HUES64 (cell line): ENCODE data around the gene WASL.
"Not testable (repeated sequence)": the region's sequence is repeated elsewhere in the genome, so short reads cannot be mapped to it uniquely, and the experiment has no call there.

Source experiments
- H3K27ac ChIP-seq: 2 replicates; pipeline ENCODE4 v1.7.0; 2013; ENCODE audit warnings: low read depth, low read length, inconsistent platforms
- H3K27me3 ChIP-seq: 2 replicates; pipeline ENCODE4 v1.6.1; 2013; ENCODE audit warnings: mild to moderate bottlenecking, low read length; ENCODE audit not compliant: insufficient read depth
- H3K36me3 ChIP-seq: 2 replicates; pipeline ENCODE4 v1.6.1; 2013; ENCODE audit warnings: mild to moderate bottlenecking, low read length; ENCODE audit not compliant: insufficient read depth
- H3K4me1 ChIP-seq: 2 replicates; pipeline ENCODE4 v1.6.1; 2013; ENCODE audit warnings: mild to moderate bottlenecking, low read length, moderate library complexity; ENCODE audit not compliant: insufficient read depth
- H3K4me3 ChIP-seq: 2 replicates; pipeline ENCODE4 v1.5.1; 2013; ENCODE audit warnings: mild to moderate bottlenecking, low read length, moderate library complexity
- H3K9ac ChIP-seq: 2 replicates; pipeline ENCODE4 v1.6.1; 2013; ENCODE audit warnings: mild to moderate bottlenecking, low read depth, low read length
- H3K9me3 ChIP-seq: 2 replicates; pipeline ENCODE4 v1.6.1; 2013; ENCODE audit warnings: low read depth, low read length; ENCODE audit not compliant: insufficient read depth
- WGBS: fragments of 150-250, 120-280 bp; methylation state at CpG from one replicate; pipeline ENCODE4 v1.1.7; 2013; ENCODE audit warnings: missing lambda C conversion rate; 5-methylcytosine and 5-hydroxymethylcytosine counted together

Gene WASL

DNA sequence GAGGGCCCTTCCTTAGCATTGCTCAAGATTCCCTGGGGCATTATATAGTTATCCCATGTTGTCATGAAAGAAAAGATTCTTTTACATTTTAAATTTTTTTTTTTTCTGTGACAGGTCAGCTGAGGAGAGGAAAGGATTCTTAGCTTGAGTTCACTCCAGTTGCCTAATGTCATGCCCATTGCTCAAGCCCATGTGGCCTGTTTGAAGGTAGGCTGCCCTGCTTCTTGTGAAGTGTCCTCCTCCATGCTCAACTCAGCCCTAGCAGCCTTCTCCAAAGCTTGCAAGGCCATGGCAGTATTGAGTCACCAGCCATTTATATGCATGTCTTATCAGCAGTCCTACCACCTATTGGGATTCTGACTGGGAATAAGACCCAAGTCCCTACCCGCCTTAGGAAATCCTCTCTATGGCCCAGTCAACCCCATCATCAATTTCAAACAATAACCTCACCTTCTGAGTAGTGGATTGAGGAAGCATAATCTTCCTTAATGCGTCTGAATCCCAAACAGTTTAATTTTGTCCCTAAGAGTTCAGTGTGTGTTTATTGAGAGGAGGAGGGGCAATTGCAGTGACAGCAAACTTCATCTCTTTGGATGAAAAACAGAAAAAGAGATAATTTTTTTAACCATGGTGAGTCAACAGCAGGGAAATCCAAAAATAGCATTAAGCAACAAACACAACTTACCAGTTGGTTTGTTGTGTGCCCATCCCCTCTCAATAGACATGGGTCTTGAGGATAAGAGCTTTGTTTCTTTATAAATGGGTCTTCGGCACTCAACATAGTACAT lies 38.6 kb upstream of the WASL start:
- WGBS, result 94% methylated on average over 3 of the region's 3 CpGs
- Histone ChIP-seq H3K4me1 (peaks cover 7% of the 10 kb centered on the region; the same call in 1 of the 2 replicates), H3K4me3 (no peak overlapping the region), H3K27ac (no peak overlapping the region), H3K9ac (no peak overlapping the region), H3K36me3 (no peaks in the 10 kb centered on the region), H3K9me3 (no peaks in the 10 kb centered on the region), H3K27me3 (no peaks in the 10 kb centered on the region)

DNA sequence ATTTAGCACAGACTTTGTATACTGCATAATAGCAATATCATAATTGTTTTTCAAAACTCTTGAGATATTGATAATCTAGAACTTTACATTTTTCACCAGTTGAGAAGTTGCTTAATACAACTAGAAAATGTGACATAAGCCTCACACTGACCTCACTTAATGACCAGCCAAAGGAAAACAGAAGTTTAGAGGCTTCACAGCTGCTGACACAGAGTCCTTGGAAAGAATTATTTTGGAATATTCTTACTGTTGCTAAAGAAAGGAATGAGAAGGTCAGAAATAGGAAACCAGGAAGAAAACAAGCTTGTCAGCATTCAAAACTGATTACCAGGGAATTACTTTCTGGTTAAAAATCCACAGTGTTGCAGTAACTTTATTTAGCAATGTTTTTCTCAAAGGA lies 35.5 kb upstream of the WASL start:
- H3K9me3 ChIP-seq, result no peaks in the 10 kb centered on the region
- H3K36me3 ChIP-seq, result no peaks in the 10 kb centered on the region
- peaks cover 25% of the 10 kb centered on the region for H3K4me1 ChIP-seq
- H3K27ac ChIP-seq, result peak overlapping the region; percentile 39
- no peaks in the 10 kb centered on the region for H3K27me3 ChIP-seq
- no peak overlapping the region for H3K9ac ChIP-seq
- no peak overlapping the region for H3K4me3 ChIP-seq

DNA sequence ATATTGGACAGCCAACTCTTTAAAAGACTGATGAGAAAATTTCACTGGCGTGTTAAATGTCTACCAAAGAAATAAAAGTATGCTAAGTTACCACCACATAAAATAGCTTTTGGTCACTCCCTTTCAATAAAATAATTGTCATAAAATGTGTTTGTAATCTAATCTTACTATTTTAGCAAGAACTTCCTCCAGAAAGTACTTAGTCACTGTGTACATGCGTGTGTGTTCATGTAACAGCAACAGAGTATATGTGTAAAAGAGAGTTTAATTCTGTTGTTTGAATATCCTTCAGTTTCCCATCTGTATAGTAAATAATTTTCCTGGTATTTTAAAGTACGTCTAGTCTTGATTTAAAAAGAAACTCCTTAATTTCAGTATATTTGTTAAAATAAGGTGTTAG lies 35.0 kb upstream of the WASL start:
- H3K27ac ChIP-seq, result no peak overlapping the region
- H3K27me3 ChIP-seq, result no peaks in the 10 kb centered on the region
- no peaks in the 10 kb centered on the region for H3K9me3 ChIP-seq
- WGBS, result 83% methylated on average over 1 of the region's 3 CpGs
- H3K9ac ChIP-seq, result no peak overlapping the region
- peaks cover 29% of the 10 kb centered on the region for H3K4me1 ChIP-seq
- no peak overlapping the region for H3K4me3 ChIP-seq
- H3K36me3 ChIP-seq, result no peaks in the 10 kb centered on the region

DNA sequence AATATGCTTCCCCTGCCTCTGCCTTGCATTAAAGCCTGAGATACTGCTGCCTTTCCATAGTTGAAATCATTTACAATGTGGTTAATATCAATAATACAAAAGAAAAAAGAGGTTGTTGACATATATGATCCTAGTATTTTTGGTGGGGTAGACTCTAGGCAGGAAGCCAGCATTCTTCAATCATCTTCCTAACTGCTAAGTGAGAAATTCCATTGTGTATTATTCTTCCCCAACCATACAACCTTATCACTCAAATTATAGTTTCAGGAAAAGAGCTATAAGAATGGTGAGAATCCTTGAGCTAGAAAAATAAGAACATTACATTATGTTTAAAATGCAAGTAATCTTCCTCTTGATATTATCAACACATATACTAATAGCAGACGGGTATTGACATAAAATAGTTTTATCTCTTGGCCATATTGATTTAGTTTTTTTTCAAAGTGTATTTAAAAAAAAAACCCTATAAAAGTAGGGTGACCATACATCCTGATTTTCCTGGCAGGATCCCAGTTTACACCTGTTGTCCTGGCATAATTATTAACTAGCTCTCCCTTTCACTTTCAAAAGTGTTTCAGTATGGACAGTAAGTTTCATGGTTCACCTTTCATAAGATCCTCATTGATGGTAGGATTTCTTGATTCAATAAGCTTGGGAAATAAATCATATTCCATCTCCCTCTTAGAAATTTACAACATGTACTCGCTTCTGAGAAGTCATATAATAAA lies 33.4 kb upstream of the WASL start:
- Histone ChIP-seq H3K27ac (peak overlapping the region; percentile 85; the same call in 1 of the 2 replicates), H3K9ac (no peak overlapping the region)
- WGBS, result no CpG with 5 or more reads among the region's 2 CpGs

DNA sequence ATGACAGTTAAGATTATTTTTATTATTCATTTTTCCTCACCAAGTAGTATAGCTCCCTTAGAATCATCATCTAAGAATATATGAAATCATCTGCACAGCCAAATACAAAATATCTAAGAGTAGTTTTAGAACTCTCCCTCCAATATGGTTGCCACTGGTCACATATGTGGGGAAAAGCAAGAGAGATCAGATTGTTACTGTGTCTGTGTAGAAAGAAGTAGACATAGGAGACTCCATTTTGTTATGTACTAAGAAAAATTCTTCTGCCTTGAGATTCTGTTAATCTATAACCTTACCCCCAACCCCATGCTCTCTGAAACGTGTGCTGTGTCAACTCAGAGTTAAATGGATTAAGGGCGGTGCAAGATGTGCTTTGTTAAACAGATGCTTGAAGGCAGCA lies 31.7 kb upstream of the WASL start:
- not testable (repeated sequence) for H3K9me3 ChIP-seq, H3K4me3 ChIP-seq, H3K9ac ChIP-seq, H3K27me3 ChIP-seq, H3K36me3 ChIP-seq
- no CpG with 5 or more reads among the region's 2 CpGs for WGBS
- Histone ChIP-seq H3K4me1 (peaks cover 35% of the 10 kb centered on the region), H3K27ac (peak overlapping the region; percentile 82)

More for the DNA sequence above, 33.4 kb upstream of the WASL start:
- Histone ChIP-seq H3K4me3 (no peak overlapping the region), H3K9me3 (no peaks in the 10 kb centered on the region), H3K27me3 (no peaks in the 10 kb centered on the region), H3K36me3 (no peaks in the 10 kb centered on the region), H3K4me1 (peaks cover 35% of the 10 kb centered on the region)

DNA sequence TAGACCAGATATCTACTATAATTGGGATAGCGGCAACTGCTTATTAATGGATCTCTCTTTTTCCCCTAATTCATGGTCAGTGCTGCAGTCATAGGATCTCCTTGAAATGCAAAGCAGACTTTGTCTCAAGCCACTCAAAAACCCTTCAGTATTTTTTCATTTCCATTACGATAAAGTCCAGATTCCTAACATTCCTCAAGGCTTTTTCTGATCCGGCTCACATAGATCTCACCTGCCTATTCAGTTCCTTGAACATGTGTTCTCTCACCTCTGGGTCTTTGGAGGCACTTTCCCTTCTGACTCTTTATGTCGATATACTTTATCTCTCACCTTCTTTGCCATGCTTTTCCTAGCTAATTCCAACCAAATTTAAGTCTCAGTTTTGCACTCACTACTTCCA lies 25.7 kb upstream of the WASL start:
- no peaks in the 10 kb centered on the region for H3K9me3 ChIP-seq
- 93% methylated on average over 4 of the region's 4 CpGs for WGBS

DNA sequence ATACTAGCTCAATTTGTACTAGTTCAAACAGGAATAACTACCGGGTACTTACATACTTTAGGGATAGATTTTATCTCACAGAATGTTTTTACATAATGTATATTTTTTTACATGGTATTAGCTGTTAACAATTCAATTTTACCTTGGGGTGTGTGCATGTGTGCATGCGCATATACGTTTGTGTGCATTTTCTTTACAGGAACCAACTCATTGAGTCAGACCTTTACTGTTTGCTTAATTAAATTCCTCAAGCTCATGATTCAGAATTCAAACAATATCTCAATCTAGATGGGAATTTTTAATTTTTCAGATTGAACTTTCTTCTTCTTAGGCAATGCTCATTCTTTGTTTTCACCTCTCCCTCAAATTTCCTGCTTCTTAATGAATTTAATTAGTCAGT lies 24.7 kb upstream of the WASL start:
- H3K9me3 ChIP-seq, result no peaks in the 10 kb centered on the region
- H3K4me3 ChIP-seq, result no peak overlapping the region
- H3K36me3 ChIP-seq, result no peaks in the 10 kb centered on the region
- no peaks in the 10 kb centered on the region for H3K27me3 ChIP-seq
- no peak overlapping the region for H3K9ac ChIP-seq
- WGBS, result 89% methylated on average over 2 of the region's 3 CpGs
- H3K27ac ChIP-seq, result no peak overlapping the region
- H3K4me1 ChIP-seq, result 0 out of 2 replicates have a peak, but pooled peaks cover 8% of the 10 kb centered on the region

More for the DNA sequence above, 25.7 kb upstream of the WASL start:
- Histone ChIP-seq H3K9ac (no peak overlapping the region), H3K27me3 (no peaks in the 10 kb centered on the region), H3K4me3 (no peak overlapping the region), H3K4me1 (peaks cover 17% of the 10 kb centered on the region), H3K27ac (no peak overlapping the region), H3K36me3 (no peaks in the 10 kb centered on the region)

DNA sequence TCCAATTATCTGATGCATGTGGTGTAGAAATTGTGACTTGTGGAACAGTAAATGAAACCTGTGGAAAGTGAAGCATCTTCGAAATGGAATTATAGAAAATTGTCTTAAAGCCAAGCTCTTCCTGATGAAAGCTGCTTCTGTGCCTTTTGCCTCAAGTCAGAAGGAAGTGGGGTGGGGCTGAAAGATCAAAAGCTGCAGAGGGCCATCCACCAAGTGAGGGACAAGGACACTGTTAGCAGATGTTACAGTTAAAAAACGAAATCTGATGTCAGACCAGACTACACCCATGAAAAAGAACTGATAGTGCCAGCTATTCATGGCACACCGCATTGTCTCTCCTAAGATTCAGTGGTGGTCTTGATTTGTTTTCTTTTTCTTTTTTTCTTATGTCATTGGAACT lies 23.8 kb upstream of the WASL start:
- H3K36me3 ChIP-seq, result no peaks in the 10 kb centered on the region
- no peak overlapping the region for H3K4me3 ChIP-seq
- no peak overlapping the region for H3K9ac ChIP-seq
- H3K27ac ChIP-seq, result no peak overlapping the region
- no peaks in the 10 kb centered on the region for H3K27me3 ChIP-seq
- H3K9me3 ChIP-seq, result no peaks in the 10 kb centered on the region
- H3K4me1 ChIP-seq, result 0 out of 2 replicates have a peak, but pooled peaks cover 6% of the 10 kb centered on the region
- WGBS, result 85% methylated on average over 3 of the region's 3 CpGs

DNA sequence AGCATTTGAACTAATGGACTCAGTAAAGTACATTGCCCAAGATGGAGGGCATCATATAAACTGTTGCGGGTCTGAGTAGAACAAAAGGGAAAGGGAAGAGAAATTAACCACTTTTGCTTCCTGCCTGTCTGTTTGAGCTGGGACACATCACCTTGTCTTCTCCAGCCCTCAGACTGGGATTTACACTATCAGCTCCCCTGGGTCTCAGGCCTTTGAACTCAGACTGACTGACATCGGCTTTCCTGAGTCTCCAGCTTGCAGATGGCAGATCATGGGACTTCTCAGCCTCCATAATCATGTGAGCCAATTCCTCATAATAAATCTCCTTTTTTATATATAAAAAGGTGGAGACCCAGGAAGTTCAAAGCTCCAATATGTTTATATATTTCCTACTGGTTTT lies 23.0 kb upstream of the WASL start:
- Histone ChIP-seq H3K27me3 (no peaks in the 10 kb centered on the region), H3K9ac (no peak overlapping the region), H3K9me3 (no peaks in the 10 kb centered on the region), H3K27ac (no peak overlapping the region), H3K4me3 (no peak overlapping the region), H3K4me1 (0 out of 2 replicates have a peak, but pooled peaks cover 6% of the 10 kb centered on the region), H3K36me3 (no peaks in the 10 kb centered on the region)
- WGBS, result 81% methylated on average over 2 of the region's 2 CpGs

DNA sequence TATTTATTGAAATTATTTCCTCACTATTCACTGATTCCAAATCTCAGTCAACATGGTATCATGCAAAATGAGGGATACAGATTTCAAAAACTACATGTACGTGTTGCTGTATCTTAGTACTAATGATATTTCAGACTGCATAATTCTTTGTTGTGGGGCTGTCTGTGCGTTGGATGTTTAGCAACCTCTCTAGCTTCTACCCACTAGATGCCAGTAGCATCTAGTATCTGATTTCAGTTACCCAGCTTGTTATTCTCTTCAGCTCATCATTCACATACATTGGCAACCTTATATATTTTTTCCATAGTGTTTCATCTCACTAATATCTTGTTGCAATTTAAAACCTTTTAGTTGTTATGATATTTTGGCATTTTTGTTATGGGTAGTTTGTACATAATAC lies 22.5 kb upstream of the WASL start:
- Histone ChIP-seq H3K4me3 (no peak overlapping the region), H3K27ac (no peak overlapping the region), H3K9ac (no peak overlapping the region), H3K36me3 (no peaks in the 10 kb centered on the region), H3K4me1 (0 out of 2 replicates have a peak, but pooled peaks cover 6% of the 10 kb centered on the region), H3K27me3 (no peaks in the 10 kb centered on the region), H3K9me3 (no peaks in the 10 kb centered on the region)
- WGBS, result 90% methylated on average over 2 of the region's 2 CpGs

DNA sequence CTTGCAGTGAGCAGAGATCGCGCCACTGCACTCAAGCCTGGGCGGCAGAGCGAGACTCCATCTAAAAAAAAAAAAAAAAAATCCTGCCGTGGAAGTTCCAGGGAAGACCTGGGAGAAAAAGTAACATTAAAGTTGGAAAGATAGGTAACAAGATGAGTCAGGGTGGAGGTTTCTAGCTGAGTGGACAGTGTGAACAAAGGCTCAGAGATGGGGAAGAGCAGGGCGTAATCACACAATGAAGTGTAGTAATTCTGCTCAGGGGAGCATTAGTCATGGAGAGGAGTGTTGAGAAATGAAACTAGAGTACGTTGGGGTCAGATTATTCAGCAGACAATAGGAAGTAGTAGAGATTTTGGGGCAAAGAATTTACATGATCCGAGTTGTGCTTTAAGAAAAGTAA lies 21.6 kb upstream of the WASL start:
- Histone ChIP-seq H3K27ac (no peak overlapping the region), H3K4me3 (no peak overlapping the region), H3K4me1 (0 out of 2 replicates have a peak, but pooled peaks cover 6% of the 10 kb centered on the region), H3K9me3 (no peaks in the 10 kb centered on the region), H3K27me3 (no peaks in the 10 kb centered on the region), H3K36me3 (no peaks in the 10 kb centered on the region), H3K9ac (no peak overlapping the region)
- 90% methylated on average over 8 of the region's 8 CpGs for WGBS
